Measurements from ENCODE around the gene MAP3K4. TPM values are rescaled to one million over a fixed set of nuclear protein-coding genes. Genes with fewer than 3 reads are reported as not detected.

Gene MAP3K4
- total RNA-seq, 1 experiment from 2014 or later: 27.1 TPM

DNA sequence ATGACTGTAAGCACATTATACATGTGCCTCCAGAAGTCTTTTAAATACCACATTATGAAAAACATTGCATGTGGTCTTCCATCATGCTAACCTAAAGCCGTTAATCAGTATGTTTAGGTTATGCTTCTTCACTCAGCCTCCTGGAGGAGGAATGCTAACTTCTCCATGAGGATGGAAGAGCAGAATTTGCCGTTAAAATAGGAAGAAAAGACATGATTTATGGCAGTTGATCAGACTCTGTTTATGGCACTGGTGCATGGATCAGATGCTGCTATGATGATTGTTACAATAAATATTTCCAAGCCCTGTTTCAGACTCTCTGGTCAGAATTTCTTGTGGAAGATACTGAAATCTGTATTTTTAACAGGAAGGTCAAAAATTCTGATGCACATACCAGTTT lies 31.7 kb downstream of the MAP3K4 start:
- Histone ChIP-seq H3K27ac (no peak overlapping the region), H3K4me3 (no peak overlapping the region), H3K36me3 (peaks cover 11% of the 10 kb centered on the region; the same call in 1 of the 2 replicates), H3K4me1 (replicated peaks) (peaks cover 9% of the 10 kb centered on the region), H3K27me3 (replicated peaks) (no peaks in the 10 kb centered on the region), H3K9me3 (replicated peaks) (no peaks in the 10 kb centered on the region)
- no peak for DNase-seq (ENCODE audit: low read depth in 1 of 2, low spot score in 2 of 2)

DNA sequence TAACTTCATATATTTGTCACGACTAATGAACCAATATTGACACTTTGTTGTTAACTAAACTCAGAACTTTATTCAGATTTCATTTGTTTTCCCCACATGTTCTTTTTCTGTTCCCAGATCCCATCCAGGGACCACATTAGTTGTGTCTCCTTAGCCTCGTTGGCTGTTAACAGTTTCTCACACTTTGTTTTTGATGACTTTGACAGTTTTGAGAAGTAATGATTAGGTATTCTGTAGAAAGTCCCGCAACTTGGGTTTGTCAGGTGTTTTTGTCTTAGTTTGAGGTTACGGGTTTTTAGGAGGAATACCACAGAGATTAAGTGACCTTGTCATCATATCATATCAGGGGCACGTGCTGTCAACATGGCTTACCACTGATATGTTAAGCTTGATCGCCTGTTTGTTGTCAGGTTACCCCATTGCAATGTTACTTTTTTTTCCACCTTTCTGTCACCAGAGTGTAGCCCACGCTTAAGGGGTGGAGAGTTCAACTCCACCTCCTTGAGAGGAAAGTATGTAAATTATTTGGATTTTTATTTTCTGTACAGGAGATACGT lies 32.9 kb downstream of the MAP3K4 start:
- Histone ChIP-seq H3K4me3 (no peak overlapping the region), H3K36me3 (peaks cover 11% of the 10 kb centered on the region; the same call in 1 of the 2 replicates), H3K27me3 (replicated peaks) (no peaks in the 10 kb centered on the region), H3K9me3 (replicated peaks) (no peaks in the 10 kb centered on the region), H3K4me1 (replicated peaks) (peaks cover 17% of the 10 kb centered on the region), H3K27ac (no peak overlapping the region)
- no peak for DNase-seq (ENCODE audit: low read depth in 1 of 2, low spot score in 2 of 2)

DNA sequence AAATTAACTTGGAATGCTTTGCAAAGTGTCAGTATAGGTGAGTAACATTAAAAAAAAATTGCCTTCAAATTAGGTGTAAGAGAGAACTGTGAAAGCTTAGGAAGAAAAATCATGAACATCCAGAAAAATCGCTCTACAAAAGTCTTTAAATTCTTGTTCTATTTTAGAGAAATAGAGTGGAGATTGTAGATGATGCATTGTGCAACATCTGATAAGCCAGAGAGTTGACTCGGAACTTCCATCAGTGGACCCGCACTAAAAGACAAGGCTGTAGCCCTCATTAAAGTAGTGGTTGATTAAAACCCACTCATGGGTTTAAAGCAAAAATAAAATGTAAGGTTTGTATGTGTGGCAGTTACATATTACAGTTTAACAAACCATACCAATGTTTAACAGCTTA lies 35.8 kb downstream of the MAP3K4 start:
- Histone ChIP-seq H3K36me3 (peaks cover 8% of the 10 kb centered on the region; the same call in 1 of the 2 replicates), H3K27me3 (replicated peaks) (no peaks in the 10 kb centered on the region), H3K4me3 (no peak overlapping the region), H3K4me1 (replicated peaks) (peaks cover 36% of the 10 kb centered on the region), H3K9me3 (replicated peaks) (no peaks in the 10 kb centered on the region), H3K27ac (no peak overlapping the region)
- no peak for DNase-seq (ENCODE audit: low read depth in 1 of 2, low spot score in 2 of 2)

DNA sequence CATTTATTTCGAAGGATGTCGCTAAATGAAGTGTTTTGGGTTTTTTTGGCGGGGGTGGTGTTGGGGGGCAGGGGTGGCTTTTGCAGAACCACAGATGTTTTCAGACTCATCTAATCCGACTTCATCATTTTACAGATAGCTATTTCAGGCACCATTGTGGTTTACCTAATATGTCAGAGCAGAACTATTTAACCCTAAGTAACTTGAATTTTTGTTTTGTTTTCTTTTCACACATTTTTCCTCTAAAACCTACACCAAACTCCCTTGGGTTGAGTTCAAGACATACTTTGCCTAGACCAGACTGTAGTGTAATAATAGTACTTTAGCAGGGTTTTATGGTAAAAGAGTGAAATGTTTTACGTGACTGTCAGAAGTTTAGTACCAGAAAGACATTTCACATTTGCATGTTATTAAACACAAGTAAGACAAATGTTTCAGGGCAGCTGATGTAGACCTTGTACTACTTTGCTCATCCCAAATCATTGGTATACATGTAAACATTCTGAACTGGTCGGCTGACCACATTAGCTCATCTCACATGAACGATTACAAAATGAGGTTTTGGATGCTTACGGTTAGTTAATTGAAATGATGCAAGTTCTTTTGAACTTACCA lies 37.7 kb downstream of the MAP3K4 start:
- Histone ChIP-seq H3K27me3 (replicated peaks) (no peaks in the 10 kb centered on the region), H3K9me3 (replicated peaks) (no peaks in the 10 kb centered on the region), H3K4me3 (no peak overlapping the region), H3K27ac (peak overlapping the region; percentile 70), H3K4me1 (replicated peaks) (peaks cover 38% of the 10 kb centered on the region), H3K36me3 (no peaks in the 10 kb centered on the region)
- DNase-seq (ENCODE audit: low read depth in 1 of 2, low spot score in 2 of 2): peak in 1 of 2 experiments; percentile 66

DNA sequence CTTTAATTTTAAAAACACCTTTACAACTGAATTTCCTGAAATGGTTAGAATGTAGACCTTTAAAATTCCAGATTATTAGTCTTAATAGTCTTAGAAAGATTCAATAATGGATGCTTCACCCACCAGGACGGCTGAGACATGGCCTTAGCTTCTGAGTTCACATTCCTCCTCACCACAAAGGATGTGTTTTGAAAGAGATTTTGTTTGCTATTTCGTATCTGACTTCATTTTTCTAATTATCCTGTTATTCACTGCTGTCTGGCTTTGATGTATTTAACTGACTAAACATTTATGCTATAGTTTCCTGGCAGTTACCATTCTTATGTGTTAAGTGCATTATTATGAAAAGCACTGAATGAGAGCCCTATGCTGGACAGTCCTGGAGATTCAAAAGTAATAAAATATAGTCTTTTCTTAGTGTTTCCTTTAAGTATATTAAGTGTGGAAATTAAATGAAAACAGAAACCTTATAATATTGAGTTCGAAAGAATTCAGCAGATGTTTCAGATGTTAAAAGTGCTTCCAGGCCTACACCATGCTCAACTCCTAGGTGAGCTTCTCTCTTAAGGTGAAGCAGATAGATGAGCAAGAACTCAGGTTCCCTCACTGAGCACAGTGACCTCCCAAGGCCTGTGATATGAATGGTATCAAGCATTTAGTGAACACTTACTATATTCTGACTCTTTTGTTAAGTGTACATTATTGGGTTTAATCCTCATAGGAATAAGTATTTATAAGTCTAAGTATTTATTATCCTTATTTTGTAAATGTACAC lies 40.3 kb downstream of the MAP3K4 start:
- H3K4me3 ChIP-seq: no peak overlapping the region
- DNase-seq (ENCODE audit: low read depth in 1 of 2, low spot score in 2 of 2): peak in 1 of 2 experiments; percentile 56
- H3K36me3 ChIP-seq: peaks cover 8% of the 10 kb centered on the region
- no peaks in the 10 kb centered on the region for H3K27me3 ChIP-seq (replicated peaks)
- H3K27ac ChIP-seq: peak overlapping the region; percentile 41
- peaks cover 28% of the 10 kb centered on the region for H3K4me1 ChIP-seq (replicated peaks)
- no peaks in the 10 kb centered on the region for H3K9me3 ChIP-seq (replicated peaks)

DNA sequence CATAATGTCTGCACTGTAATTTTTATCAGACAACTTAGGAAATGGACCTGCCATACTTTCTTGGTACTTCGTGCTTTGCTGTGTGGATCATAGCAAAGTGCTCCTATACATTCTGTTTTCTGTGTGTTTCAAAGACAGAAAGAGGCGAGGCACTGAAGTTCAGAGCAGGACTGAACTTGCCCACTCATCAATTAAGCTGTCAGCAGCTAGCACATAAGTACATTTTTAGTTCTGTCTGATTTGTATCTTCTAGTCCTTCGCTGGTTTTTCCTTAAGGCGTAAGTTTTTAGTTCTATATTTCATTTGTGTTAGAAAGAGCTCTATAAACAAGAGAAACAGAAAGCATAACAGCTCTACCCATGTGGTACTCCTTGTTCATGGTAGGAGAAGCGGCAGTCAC lies 42.1 kb downstream of the MAP3K4 start:
- Histone ChIP-seq H3K36me3 (peaks cover 17% of the 10 kb centered on the region), H3K4me3 (no peak overlapping the region), H3K27ac (no peak overlapping the region), H3K4me1 (replicated peaks) (peaks cover 43% of the 10 kb centered on the region), H3K27me3 (replicated peaks) (no peaks in the 10 kb centered on the region), H3K9me3 (replicated peaks) (no peaks in the 10 kb centered on the region)
- no peak for DNase-seq (ENCODE audit: low read depth in 1 of 2, low spot score in 2 of 2)

DNA sequence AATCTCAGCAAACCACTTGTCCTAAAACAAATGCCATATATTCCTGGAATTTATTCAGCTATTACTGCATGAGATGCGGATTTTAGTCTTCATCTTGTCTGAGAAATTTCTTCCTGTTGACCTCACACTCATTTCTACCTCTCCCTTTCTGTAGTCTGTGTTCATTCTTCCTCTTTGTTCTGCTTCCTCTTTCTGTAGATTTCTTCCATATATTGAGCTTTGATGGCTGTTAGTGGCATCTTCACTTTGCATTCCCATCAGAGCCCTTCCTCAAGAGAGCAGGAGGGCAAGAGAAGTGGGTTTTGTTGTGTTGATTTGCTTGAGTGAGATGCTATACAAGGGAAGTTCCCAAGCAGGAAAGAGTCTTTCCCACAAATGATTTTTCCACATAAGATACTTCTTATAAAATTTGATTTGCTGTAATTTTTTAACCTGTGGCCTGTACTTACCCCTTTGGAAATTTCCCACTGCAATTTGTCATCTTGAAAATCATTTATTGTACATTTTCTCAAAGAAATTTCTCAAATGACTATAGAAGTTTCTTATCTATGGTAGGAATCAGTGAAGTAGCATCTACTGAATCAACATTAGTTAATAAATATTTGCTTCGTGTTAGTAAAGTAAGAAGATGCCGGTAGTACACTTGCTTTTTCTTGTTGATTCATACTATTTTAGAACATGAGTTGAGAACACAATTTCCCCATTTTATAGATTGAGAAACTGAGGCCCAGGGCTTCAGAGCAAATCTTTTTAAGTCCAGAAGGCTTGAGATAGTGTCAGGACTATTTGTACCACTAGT lies 43.8 kb downstream of the MAP3K4 start:
- no peak for DNase-seq (ENCODE audit: low read depth in 1 of 2, low spot score in 2 of 2)
- H3K9me3 ChIP-seq (replicated peaks): no peaks in the 10 kb centered on the region
- H3K27me3 ChIP-seq (replicated peaks): no peaks in the 10 kb centered on the region
- H3K36me3 ChIP-seq: peaks cover 18% of the 10 kb centered on the region
- no peak overlapping the region for H3K27ac ChIP-seq
- H3K4me3 ChIP-seq: no peak overlapping the region
- H3K4me1 ChIP-seq (replicated peaks): peaks cover 37% of the 10 kb centered on the region

DNA sequence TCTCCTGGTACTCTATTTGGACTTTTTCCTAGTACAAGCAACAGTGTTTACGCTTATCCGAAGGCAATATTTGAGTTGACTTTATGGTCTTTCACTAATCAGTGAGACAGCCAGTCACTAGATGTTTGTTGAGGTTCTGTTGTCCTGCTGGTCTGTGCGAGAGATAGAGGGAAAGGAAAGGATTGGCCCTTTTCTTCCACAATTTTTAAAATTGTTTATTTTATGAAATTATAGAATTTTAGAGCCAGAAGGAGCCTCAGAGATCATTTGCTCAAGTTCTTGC lies 44.4 kb downstream of the MAP3K4 start:
- Histone ChIP-seq H3K27ac (no peak overlapping the region), H3K4me1 (replicated peaks) (peaks cover 37% of the 10 kb centered on the region), H3K4me3 (no peak overlapping the region), H3K36me3 (peaks cover 24% of the 10 kb centered on the region), H3K9me3 (replicated peaks) (no peaks in the 10 kb centered on the region), H3K27me3 (replicated peaks) (no peaks in the 10 kb centered on the region)
- DNase-seq (ENCODE audit: low read depth in 1 of 2, low spot score in 2 of 2): no peak

DNA sequence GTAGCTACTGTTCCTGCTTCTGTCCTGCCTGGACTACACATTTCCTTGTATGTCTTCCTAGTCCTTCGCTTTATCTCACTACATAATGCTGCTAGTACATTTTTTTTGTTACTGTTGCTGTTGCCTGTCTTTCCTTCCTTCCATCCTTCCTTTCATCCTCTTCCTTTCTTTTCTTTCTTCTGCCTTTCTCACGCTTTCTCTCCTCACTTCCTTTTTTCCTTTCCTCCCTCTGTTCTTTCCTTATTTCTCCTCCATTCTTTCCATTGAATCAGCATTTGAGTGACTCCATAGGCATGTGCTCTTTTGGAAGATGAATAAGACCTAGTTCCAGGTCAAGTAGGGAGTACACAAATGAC lies 46.3 kb downstream of the MAP3K4 start:
- peaks cover 23% of the 10 kb centered on the region for H3K4me1 ChIP-seq (replicated peaks)
- H3K4me3 ChIP-seq: no peak overlapping the region
- peaks cover 30% of the 10 kb centered on the region for H3K36me3 ChIP-seq
- H3K27ac ChIP-seq: peak overlapping the region; percentile 88
- H3K9me3 ChIP-seq (replicated peaks): no peaks in the 10 kb centered on the region
- no peaks in the 10 kb centered on the region for H3K27me3 ChIP-seq (replicated peaks)
- DNase-seq (ENCODE audit: low read depth in 1 of 2, low spot score in 2 of 2): no peak

DNA sequence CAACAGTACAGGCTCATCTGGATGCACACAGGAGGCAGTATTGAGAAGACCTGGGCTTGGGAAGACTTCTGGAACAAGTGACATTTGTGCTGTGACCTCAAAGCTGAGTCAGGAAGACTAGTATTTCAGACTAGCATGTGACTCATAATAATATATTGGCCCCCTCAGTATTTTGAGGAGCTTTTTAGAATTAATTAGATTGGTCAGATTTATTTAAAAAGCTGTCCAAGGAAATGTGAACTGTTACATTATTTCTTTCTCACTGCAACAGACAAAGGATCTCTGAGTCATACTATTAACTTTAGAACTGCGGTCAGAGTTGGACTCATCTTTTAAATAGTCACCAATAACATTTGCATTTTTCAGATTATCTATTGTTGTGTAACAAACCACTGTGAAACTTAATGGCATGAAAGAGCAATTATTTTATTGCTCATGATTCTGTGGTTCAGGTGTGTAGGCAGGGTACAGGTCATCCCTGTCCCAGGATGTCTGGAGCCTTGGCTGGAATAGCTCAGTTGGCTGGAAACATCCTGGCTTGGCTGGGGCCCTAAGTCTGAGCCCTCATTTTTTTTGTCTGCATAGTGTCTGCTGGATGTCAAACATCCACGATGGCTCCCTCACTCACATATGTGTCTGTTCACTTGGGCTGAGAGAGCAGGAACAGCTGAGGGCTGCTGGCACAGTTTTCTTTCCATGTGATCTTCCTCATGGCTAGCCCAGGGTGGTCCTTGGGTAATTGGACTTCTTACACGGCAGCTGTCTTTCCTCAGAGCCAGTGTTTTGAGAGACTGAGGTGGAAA lies 46.9 kb downstream of the MAP3K4 start:
- peak overlapping the region; percentile 88 for H3K27ac ChIP-seq
- no peaks in the 10 kb centered on the region for H3K27me3 ChIP-seq (replicated peaks)
- H3K4me1 ChIP-seq (replicated peaks): peaks cover 23% of the 10 kb centered on the region
- H3K4me3 ChIP-seq: no peak overlapping the region
- H3K36me3 ChIP-seq: peaks cover 30% of the 10 kb centered on the region
- peak; percentile 79 to 95 for DNase-seq (ENCODE audit: low read depth in 1 of 2, low spot score in 2 of 2)
- no peaks in the 10 kb centered on the region for H3K9me3 ChIP-seq (replicated peaks)

DNA sequence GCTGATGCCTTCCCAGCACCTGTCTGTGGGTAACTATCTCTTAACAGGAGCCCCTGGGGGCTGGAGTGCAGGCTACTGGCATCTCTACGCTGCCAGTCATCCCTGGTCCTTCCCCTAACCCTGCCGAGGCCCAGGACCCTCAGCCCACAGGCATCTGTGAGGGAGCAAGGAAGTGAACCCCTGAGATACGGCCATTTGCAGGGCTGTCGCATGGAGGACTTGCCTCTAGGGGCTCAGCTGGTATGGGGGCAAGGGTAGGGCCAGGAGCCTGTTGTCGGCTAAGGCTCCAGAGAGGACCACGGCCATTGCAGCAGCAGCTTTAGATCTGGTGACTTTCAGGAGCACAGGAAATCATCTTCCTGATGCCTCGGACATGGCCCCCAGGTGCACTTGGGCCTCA lies 49.7 kb downstream of the MAP3K4 start:
- no peaks in the 10 kb centered on the region for H3K27me3 ChIP-seq (replicated peaks)
- H3K27ac ChIP-seq: no peak overlapping the region
- H3K9me3 ChIP-seq (replicated peaks): no peaks in the 10 kb centered on the region
- no peak overlapping the region for H3K4me3 ChIP-seq
- no peak for DNase-seq (ENCODE audit: low read depth in 1 of 2, low spot score in 2 of 2)
- H3K36me3 ChIP-seq: peaks cover 26% of the 10 kb centered on the region; the same call in 1 of the 2 replicates
- peaks cover 23% of the 10 kb centered on the region for H3K4me1 ChIP-seq (replicated peaks)

DNA sequence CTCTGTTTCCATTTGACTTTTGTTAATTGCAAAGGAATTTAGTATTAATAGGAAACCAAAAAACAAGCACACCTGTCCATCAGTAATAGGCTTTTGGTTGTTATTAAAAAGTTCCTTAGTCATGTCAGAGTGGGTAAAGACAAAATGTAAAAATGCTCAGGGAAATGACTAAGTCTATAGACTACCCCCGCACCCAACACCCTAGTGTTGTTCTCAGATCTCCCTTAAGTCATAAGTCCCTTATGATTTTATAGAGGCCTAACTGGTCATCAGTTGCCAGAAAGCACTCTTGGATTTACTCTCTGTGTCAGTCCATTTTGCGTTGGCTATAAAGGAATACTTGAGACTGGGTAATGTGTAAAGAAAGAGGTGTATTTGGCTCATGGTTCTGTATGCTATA lies 52.8 kb downstream of the MAP3K4 start:
- H3K4me1 ChIP-seq (replicated peaks): no peaks in the 10 kb centered on the region; the same call in 1 of the 2 replicates
- H3K27ac ChIP-seq: no peak overlapping the region
- no peaks in the 10 kb centered on the region for H3K27me3 ChIP-seq (replicated peaks)
- no peaks in the 10 kb centered on the region for H3K9me3 ChIP-seq (replicated peaks)
- H3K36me3 ChIP-seq: peaks cover 18% of the 10 kb centered on the region
- no peak overlapping the region for H3K4me3 ChIP-seq
- no peak for DNase-seq (ENCODE audit: low read depth in 1 of 2, low spot score in 2 of 2)

DNA sequence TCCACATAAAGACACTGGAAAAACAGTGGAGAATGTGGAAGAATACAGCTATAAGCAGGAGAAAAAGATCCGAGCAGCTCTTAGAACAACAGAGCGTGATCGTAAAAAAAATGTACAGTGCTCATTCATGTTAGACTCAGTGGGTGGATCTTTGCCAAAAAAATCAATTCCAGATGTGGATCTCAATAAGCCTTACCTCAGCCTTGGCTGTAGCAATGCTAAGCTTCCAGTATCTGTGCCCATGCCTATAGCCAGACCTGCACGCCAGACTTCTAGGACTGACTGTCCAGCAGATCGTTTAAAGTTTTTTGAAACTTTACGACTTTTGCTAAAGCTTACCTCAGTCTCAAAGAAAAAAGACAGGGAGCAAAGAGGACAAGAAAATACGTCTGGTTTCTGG lies 57.1 kb downstream of the MAP3K4 start:
- no peaks in the 10 kb centered on the region for H3K4me1 ChIP-seq (replicated peaks)
- no peak overlapping the region for H3K4me3 ChIP-seq
- H3K27ac ChIP-seq: no peak overlapping the region
- no peaks in the 10 kb centered on the region for H3K9me3 ChIP-seq (replicated peaks)
- H3K36me3 ChIP-seq: peaks cover 17% of the 10 kb centered on the region
- no peak for DNase-seq (ENCODE audit: low read depth in 1 of 2, low spot score in 2 of 2)
- no peaks in the 10 kb centered on the region for H3K27me3 ChIP-seq (replicated peaks)

Measured in SJSA1 (cell line).